OCI-LY1 (cell line): ENCODE measurements around the gene NTMT2.

Experiments
- H2AFZ ChIP-seq: fragments of 200-600 bp; sonication (generic), shearing (Covaris generic); 2 replicates; pipeline ENCODE4 v1.6.0; 2014; ENCODE audit warnings: antibody characterized with exemption, mild to moderate bottlenecking, low read length
- H3F3A ChIP-seq: fragments of 200-600 bp; sonication (generic), shearing (Covaris generic); 2 replicates; pipeline ENCODE4 v1.6.0; 2014; ENCODE audit warnings: mild to moderate bottlenecking, antibody characterized with exemption, low read length, moderate library complexity; ENCODE audit not compliant: insufficient read depth
- H3K27ac ChIP-seq: fragments of 200-600 bp; sonication (generic); 2 replicates; pipeline ENCODE4 v1.5.1; 2014; ENCODE audit warnings: low read length, mixed run types, mild to moderate bottlenecking, low read depth; ENCODE audit not compliant: poor library complexity, severe bottlenecking
- H3K27me3 ChIP-seq: fragments of 200-600 bp; sonication (generic); 2 replicates; pipeline ENCODE4 v1.6.0; 2014; ENCODE audit warnings: antibody characterized with exemption, mild to moderate bottlenecking, low read length, moderate library complexity; ENCODE audit not compliant: insufficient read depth
- H3K36me3 ChIP-seq: fragments of 200-600 bp; sonication (generic); 2 replicates; pipeline ENCODE4 v1.6.1; 2014; ENCODE audit warnings: mild to moderate bottlenecking, antibody characterized with exemption, low read length, moderate library complexity, mixed read lengths; ENCODE audit not compliant: insufficient read depth
- H3K4me1 ChIP-seq: fragments of 200-600 bp; sonication (generic); 2 replicates; pipeline ENCODE4 v1.5.1; 2014; ENCODE audit warnings: mild to moderate bottlenecking, low read length, moderate library complexity; ENCODE audit not compliant: insufficient read depth, severe bottlenecking
- H3K4me2 ChIP-seq: fragments of 200-600 bp; sonication (generic), shearing (Covaris generic); 2 replicates; pipeline ENCODE4 v1.6.1; 2014; ENCODE audit warnings: low read length
- H3K4me3 ChIP-seq: fragments of 200-600 bp; sonication (generic); 2 replicates; pipeline ENCODE4 v1.5.1; 2014; ENCODE audit warnings: low read length, low read depth, mild to moderate bottlenecking, mixed read lengths; ENCODE audit not compliant: poor library complexity, severe bottlenecking
- H3K79me2 ChIP-seq: fragments of 200-600 bp; shearing (Covaris generic); 2 replicates; pipeline ENCODE4 v1.6.1; 2016; ENCODE audit warnings: mixed run types, low read length, mixed read lengths; ENCODE audit not compliant: insufficient read depth
- H3K9ac ChIP-seq: fragments of 200-600 bp; sonication (generic), shearing (Covaris generic); 2 replicates; pipeline ENCODE4 v1.6.1; 2014; ENCODE audit warnings: mild to moderate bottlenecking, low read length, mixed read lengths
- H3K9me2 ChIP-seq: fragments of 200-600 bp; sonication (generic), shearing (Covaris generic); 2 replicates; pipeline ENCODE4 v1.6.1; 2014; ENCODE audit warnings: low read depth, mild to moderate bottlenecking, low read length, mixed read lengths
- H3K9me3 ChIP-seq: fragments of 200-600 bp; shearing (Covaris generic); 2 replicates; pipeline ENCODE4 v1.6.1; 2014; ENCODE audit warnings: low read length, mixed read lengths
- H4K20me1 ChIP-seq: fragments of 200-600 bp; sonication (generic), shearing (Covaris generic); 2 replicates; pipeline ENCODE4 v1.6.0; 2016; ENCODE audit warnings: mild to moderate bottlenecking, low read length; ENCODE audit not compliant: insufficient read depth
- EZH2 ChIP-seq: fragments of 200-600 bp; sonication (generic), shearing (Covaris generic); IDR thresholded peaks from 2 replicates; pipeline ENCODE4 v1.8.0; 2017; ENCODE audit warnings: borderline replicate concordance, mixed run types, mild to moderate bottlenecking, antibody characterized with exemption, low read length, moderate library complexity, mixed read lengths
- TF ChIP-seq, protein P1 (sequence below): fragments of 200-600 bp; sonication (generic), shearing (Covaris generic); IDR thresholded peaks from 2 replicates; pipeline ENCODE4 v1.5.1; 2017; ENCODE audit warnings: mild to moderate bottlenecking, antibody characterized with exemption, low read length, moderate library complexity, mixed read lengths

NTMT2 gene

DNA sequence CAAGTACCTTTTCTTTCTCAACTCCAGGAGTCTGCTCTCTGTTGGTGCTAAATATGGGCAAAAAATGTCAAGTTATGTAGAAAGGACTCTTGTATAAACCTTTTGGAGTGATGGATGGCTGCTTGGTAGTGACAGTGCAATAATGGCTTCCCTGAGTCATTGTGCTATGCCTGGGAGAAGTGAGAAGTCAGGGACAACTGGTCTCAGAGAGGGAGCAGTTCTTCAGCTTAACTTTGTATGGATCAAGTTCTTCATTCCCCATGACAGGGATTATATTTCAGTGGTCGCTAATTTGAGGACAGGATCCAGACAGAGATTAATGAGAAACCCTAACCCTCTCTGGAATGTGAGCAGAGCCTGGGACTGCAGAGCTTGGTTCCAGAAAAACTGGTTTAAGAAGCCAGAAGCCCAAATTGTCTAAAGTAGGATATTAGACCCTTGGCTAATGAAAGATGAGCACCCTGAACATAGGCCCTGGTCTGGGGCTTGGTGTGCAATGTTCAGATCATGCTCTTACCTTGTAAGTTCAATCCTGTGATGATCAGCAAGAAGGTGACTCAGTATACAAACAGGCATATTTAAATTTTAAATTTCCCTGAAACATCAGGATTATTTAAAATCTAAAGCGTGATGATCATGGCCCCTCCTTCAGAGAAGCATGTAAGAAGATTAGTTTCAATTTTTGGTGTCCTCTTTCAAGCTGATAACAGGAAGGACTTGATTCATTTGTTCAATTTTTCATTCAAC, 50.9 kb downstream of the NTMT2 start:
- no peaks in the 10 kb centered on the region for H3K9me2 ChIP-seq

DNA sequence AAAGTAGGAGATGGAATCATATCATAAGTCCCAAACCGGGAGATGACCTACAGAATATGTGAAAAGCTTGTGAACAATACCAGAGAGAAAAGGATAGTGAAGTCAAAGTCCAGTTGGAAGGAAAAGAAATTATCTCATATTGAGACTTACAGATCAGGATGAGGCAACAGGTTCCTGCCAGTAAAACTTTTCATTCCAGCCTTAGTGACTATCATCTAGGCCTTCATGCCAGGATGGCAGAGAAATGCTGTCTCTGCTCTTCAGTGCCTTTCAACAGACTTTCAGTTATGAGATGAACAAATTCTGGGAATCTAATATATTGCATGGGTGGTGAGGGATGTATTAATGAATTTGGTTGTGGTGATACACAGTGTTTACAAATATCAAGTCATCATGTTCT, 52.3 kb downstream of the NTMT2 start:
- TF ChIP-seq, protein P1, sequence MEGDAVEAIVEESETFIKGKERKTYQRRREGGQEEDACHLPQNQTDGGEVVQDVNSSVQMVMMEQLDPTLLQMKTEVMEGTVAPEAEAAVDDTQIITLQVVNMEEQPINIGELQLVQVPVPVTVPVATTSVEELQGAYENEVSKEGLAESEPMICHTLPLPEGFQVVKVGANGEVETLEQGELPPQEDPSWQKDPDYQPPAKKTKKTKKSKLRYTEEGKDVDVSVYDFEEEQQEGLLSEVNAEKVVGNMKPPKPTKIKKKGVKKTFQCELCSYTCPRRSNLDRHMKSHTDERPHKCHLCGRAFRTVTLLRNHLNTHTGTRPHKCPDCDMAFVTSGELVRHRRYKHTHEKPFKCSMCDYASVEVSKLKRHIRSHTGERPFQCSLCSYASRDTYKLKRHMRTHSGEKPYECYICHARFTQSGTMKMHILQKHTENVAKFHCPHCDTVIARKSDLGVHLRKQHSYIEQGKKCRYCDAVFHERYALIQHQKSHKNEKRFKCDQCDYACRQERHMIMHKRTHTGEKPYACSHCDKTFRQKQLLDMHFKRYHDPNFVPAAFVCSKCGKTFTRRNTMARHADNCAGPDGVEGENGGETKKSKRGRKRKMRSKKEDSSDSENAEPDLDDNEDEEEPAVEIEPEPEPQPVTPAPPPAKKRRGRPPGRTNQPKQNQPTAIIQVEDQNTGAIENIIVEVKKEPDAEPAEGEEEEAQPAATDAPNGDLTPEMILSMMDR: no peak
- TF ChIP-seq EZH2: no peak
- H3K36me3 ChIP-seq: no peaks in the 10 kb centered on the region
- no peaks in the 10 kb centered on the region for H3F3A ChIP-seq

More for the DNA sequence above, 50.9 kb downstream of the NTMT2 start:
- H3F3A ChIP-seq: no peaks in the 10 kb centered on the region
- H3K9ac ChIP-seq: no peak overlapping the region
- no peak overlapping the region for H3K4me3 ChIP-seq
- H3K4me2 ChIP-seq: no peak overlapping the region
- H3K79me2 ChIP-seq: no peaks in the 10 kb centered on the region
- H3K9me3 ChIP-seq: no peaks in the 10 kb centered on the region
- no peaks in the 10 kb centered on the region for H4K20me1 ChIP-seq
- H2AFZ ChIP-seq: no peak overlapping the region
- no peaks in the 10 kb centered on the region for H3K4me1 ChIP-seq
- no peaks in the 10 kb centered on the region for H3K36me3 ChIP-seq
- no peak overlapping the region for H3K27ac ChIP-seq
- no peaks in the 10 kb centered on the region for H3K27me3 ChIP-seq
- TF ChIP-seq, protein P1: no peak
- no peak for TF ChIP-seq EZH2

DNA sequence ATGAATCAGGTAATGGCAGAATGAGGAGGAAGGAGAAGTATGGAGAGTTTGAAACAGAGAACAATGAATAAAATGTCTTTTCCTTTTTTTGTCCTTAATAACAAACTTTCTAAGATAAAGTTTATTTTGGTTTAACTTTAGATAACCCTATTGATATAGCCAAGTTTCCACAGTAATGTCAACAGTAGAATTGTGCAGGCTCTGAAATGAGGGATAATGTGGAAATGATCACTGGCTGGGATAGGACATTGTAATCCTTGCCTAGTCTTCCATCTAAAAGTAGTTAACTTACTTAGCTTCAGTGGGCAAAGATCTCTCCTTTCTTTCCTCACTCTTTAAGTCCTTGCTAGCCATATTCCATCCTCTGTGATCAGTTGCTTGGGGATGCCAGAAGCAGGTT, 52.8 kb downstream of the NTMT2 start:
- Histone ChIP-seq H3K36me3 (no peaks in the 10 kb centered on the region), H3K9ac (no peak overlapping the region), H2AFZ (no peak overlapping the region)

More for the DNA sequence above, 52.3 kb downstream of the NTMT2 start:
- Histone ChIP-seq H3K4me2 (no peak overlapping the region), H2AFZ (no peak overlapping the region), H3K79me2 (no peaks in the 10 kb centered on the region), H3K27ac (no peak overlapping the region), H3K27me3 (no peaks in the 10 kb centered on the region), H3K9ac (no peak overlapping the region), H3K9me2 (no peaks in the 10 kb centered on the region), H3K9me3 (no peaks in the 10 kb centered on the region), H3K4me3 (no peak overlapping the region), H3K4me1 (no peaks in the 10 kb centered on the region), H4K20me1 (no peaks in the 10 kb centered on the region)

More for the DNA sequence above, 52.8 kb downstream of the NTMT2 start:
- Histone ChIP-seq H4K20me1 (no peaks in the 10 kb centered on the region), H3F3A (no peaks in the 10 kb centered on the region), H3K27me3 (no peaks in the 10 kb centered on the region), H3K4me1 (no peaks in the 10 kb centered on the region), H3K9me3 (no peaks in the 10 kb centered on the region), H3K27ac (no peak overlapping the region), H3K79me2 (no peaks in the 10 kb centered on the region), H3K4me3 (no peak overlapping the region), H3K9me2 (no peaks in the 10 kb centered on the region), H3K4me2 (no peak overlapping the region)
- TF ChIP-seq, protein P1: no peak
- TF ChIP-seq EZH2: no peak
